H9 (cell line): ENCODE data around the gene OGG1. TPM values are rescaled to one million over a fixed set of nuclear protein-coding genes. Genes with fewer than 3 reads are reported as not detected.

Experiments used
- DNase-seq: peaks from one replicate; pipeline ENCODE4 v3.0.0-alpha.2; 2017
- H2AFZ ChIP-seq: one replicate; pipeline ENCODE4 v1.6.1; 2013; ENCODE audit warnings: mild to moderate bottlenecking, low read length, control low read depth, moderate library complexity
- H2AK5ac ChIP-seq: 2 replicates; pipeline ENCODE4 v1.6.1; 2013; ENCODE audit warnings: low read length, control low read depth, mixed read lengths; ENCODE audit not compliant: insufficient read length
- H2BK120ac ChIP-seq: one replicate; pipeline ENCODE4 v1.6.1; 2013; ENCODE audit warnings: low read depth, mild to moderate bottlenecking, low read length, control low read depth, inconsistent platforms; ENCODE audit not compliant: poor library complexity, severe bottlenecking
- H2BK12ac ChIP-seq: 2 replicates; pipeline ENCODE4 v1.6.1; 2013; ENCODE audit warnings: low read length, control low read depth, mixed read lengths, low read depth; ENCODE audit not compliant: insufficient read length
- H2BK15ac ChIP-seq: 2 replicates; pipeline ENCODE4 v1.6.1; 2013; ENCODE audit warnings: low read depth, low read length, control low read depth
- H2BK20ac ChIP-seq: one replicate; pipeline ENCODE4 v1.6.1; 2013; ENCODE audit warnings: low read depth, mild to moderate bottlenecking, low read length, control low read depth, inconsistent platforms; ENCODE audit not compliant: poor library complexity, severe bottlenecking
- H2BK5ac ChIP-seq: 2 replicates; pipeline ENCODE4 v1.6.1; 2013; ENCODE audit warnings: low read length, control low read depth, mixed read lengths; ENCODE audit not compliant: insufficient read length
- H3K14ac ChIP-seq: 2 replicates; pipeline ENCODE4 v1.6.1; 2013; ENCODE audit warnings: low read length, control low read depth; ENCODE audit not compliant: insufficient read depth
- H3K18ac ChIP-seq: 2 replicates; pipeline ENCODE4 v1.6.1; 2013; ENCODE audit warnings: low read depth, mild to moderate bottlenecking, mixed read lengths, low read length, control low read depth; ENCODE audit not compliant: insufficient read length
- H3K23ac ChIP-seq: 2 replicates; pipeline ENCODE4 v1.6.1; 2013; ENCODE audit warnings: low read length, control low read depth, mixed read lengths, low read depth; ENCODE audit not compliant: insufficient read length
- H3K23me2 ChIP-seq: 2 replicates; pipeline ENCODE4 v1.6.1; 2013; ENCODE audit warnings: low read depth, mild to moderate bottlenecking, mixed read lengths, low read length, control low read depth; ENCODE audit not compliant: insufficient read length, poor library complexity, severe bottlenecking
- H3K27ac ChIP-seq: 2 replicates; pipeline ENCODE4 v1.5.1; 2013; ENCODE audit warnings: low read length, control low read depth, mixed read lengths, low read depth; ENCODE audit not compliant: insufficient read length
- H3K27me3 ChIP-seq: 2 replicates; pipeline ENCODE4 v1.6.1; 2013; ENCODE audit warnings: low read length, control low read depth, inconsistent platforms; ENCODE audit not compliant: insufficient read depth
- H3K4ac ChIP-seq: 2 replicates; pipeline ENCODE4 v1.6.1; 2013; ENCODE audit warnings: low read depth, mild to moderate bottlenecking, control low read depth, inconsistent platforms, low read length, moderate library complexity
- H3K4me1 ChIP-seq: 2 replicates; pipeline ENCODE4 v1.6.1; 2013; ENCODE audit warnings: low read length, control low read depth, inconsistent platforms; ENCODE audit not compliant: insufficient read depth
- H3K4me2 ChIP-seq: 2 replicates; pipeline ENCODE4 v1.6.1; 2013; ENCODE audit warnings: low read length, control low read depth, mixed read lengths; ENCODE audit not compliant: insufficient read length, insufficient read depth
- H3K56ac ChIP-seq: 2 replicates; pipeline ENCODE4 v1.6.1; 2013; ENCODE audit warnings: low read depth, mild to moderate bottlenecking, mixed read lengths, low read length, control low read depth; ENCODE audit not compliant: insufficient read length
- H3K79me1 ChIP-seq: 2 replicates; pipeline ENCODE4 v1.6.1; 2013; ENCODE audit warnings: low read depth, mild to moderate bottlenecking, moderate library complexity, low read length, control low read depth, inconsistent platforms; ENCODE audit not compliant: insufficient read depth, poor library complexity, severe bottlenecking
- H3K79me2 ChIP-seq: 2 replicates; pipeline ENCODE4 v1.6.1; 2013; ENCODE audit warnings: low read length, control low read depth, inconsistent platforms; ENCODE audit not compliant: insufficient read depth
- H3K9ac ChIP-seq: 2 replicates; pipeline ENCODE4 v1.6.1; 2013; ENCODE audit warnings: low read length, control low read depth, mixed read lengths; ENCODE audit not compliant: insufficient read length; ENCODE audit errors: extremely low read depth
- H3K9me3 ChIP-seq: one replicate; pipeline ENCODE4 v1.6.1; 2013; ENCODE audit warnings: low read depth, low read length, inconsistent platforms; ENCODE audit not compliant: control insufficient read depth
- H3T11ph ChIP-seq: one replicate; pipeline ENCODE4 v1.6.1; 2013; ENCODE audit warnings: mild to moderate bottlenecking, low read length, control low read depth, inconsistent platforms
- H4K20me1 ChIP-seq: one replicate; pipeline ENCODE4 v1.6.1; 2013; ENCODE audit not compliant: control insufficient read depth, insufficient read length, insufficient read depth
- H4K5ac ChIP-seq: 2 replicates; pipeline ENCODE4 v1.6.1; 2013; ENCODE audit warnings: low read depth, mild to moderate bottlenecking, mixed read lengths, low read length, control low read depth; ENCODE audit not compliant: insufficient read length
- H4K8ac ChIP-seq: replicated peaks from 2 replicates; pipeline ENCODE4 v1.6.1; 2013; ENCODE audit warnings: low read length, control low read depth, mixed read lengths, low read depth; ENCODE audit not compliant: insufficient read length
- H4K91ac ChIP-seq: 2 replicates; pipeline ENCODE4 v1.6.1; 2013; ENCODE audit warnings: low read depth, mild to moderate bottlenecking, moderate library complexity, mixed read lengths, low read length, control low read depth; ENCODE audit not compliant: insufficient read length
- H3K27ac Mint-ChIP-seq, 3 experiments: 2 replicates in 2 of 3; 3 replicates in 1 of 3; pipeline ENCODE4 v1.8.0; 2020 to 2021; ENCODE audit warnings: mixed read lengths in 3 of 3, mild to moderate bottlenecking in 1 of 3, moderate library complexity in 1 of 3
- H3K27me3 Mint-ChIP-seq: 2 replicates; pipeline ENCODE4 v1.8.0; 2021; ENCODE audit warnings: low read depth, mild to moderate bottlenecking, moderate library complexity, mixed read lengths
- H3K36me3 Mint-ChIP-seq, 3 experiments: 2 replicates in 2 of 3; 3 replicates in 1 of 3; pipeline ENCODE4 v1.8.0; 2020 to 2021; ENCODE audit warnings: low read depth in 3 of 3, mixed read lengths in 3 of 3; ENCODE audit not compliant: insufficient read depth in 1 of 3
- H3K4me1 Mint-ChIP-seq, 2 experiments: 2 replicates each; pipeline ENCODE4 v1.8.0; 2020; ENCODE audit warnings: mixed read lengths in 2 of 2
- H3K4me3 Mint-ChIP-seq, 2 experiments: 2 replicates in 1 of 2; 3 replicates in 1 of 2; pipeline ENCODE4 v1.8.0; 2020 to 2021; ENCODE audit warnings: mild to moderate bottlenecking in 2 of 2, mixed read lengths in 2 of 2, moderate library complexity in 1 of 2
- H3K9me3 Mint-ChIP-seq, 2 experiments: 2 replicates in 1 of 2; 3 replicates in 1 of 2; pipeline ENCODE4 v1.8.0; 2020; ENCODE audit warnings: mild to moderate bottlenecking in 2 of 2, mixed read lengths in 2 of 2, moderate library complexity in 1 of 2
- WGBS: extraction: QIAGEN DNeasy Blood & Tissue Kit; methylation state at CpG from one replicate; pipeline ENCODE4 v1.1.7; 2013; ENCODE audit warnings: missing lambda C conversion rate, low lambda C conversion rate, mixed read lengths; ENCODE audit not compliant: insufficient read length; ENCODE audit errors: extremely low coverage; 5-methylcytosine and 5-hydroxymethylcytosine counted together
- total RNA-seq: library from RNA; stranded (reverse); gene quantifications from 2 replicates; pipeline ENCODE4 v1.2.1, GENCODE V29; 2021
- TF ChIP-seq, protein P1 (sequence below): fragments of 200-600 bp; sonication (generic); conservative IDR thresholded peaks from 3 replicates; pipeline ENCODE4 v1.8.0; 2021; ENCODE audit warnings: antibody characterized with exemption, mild to moderate bottlenecking

OGG1 gene
- total RNA-seq, 1 experiment from 2014 or later, result 43.4 TPM

DNA sequence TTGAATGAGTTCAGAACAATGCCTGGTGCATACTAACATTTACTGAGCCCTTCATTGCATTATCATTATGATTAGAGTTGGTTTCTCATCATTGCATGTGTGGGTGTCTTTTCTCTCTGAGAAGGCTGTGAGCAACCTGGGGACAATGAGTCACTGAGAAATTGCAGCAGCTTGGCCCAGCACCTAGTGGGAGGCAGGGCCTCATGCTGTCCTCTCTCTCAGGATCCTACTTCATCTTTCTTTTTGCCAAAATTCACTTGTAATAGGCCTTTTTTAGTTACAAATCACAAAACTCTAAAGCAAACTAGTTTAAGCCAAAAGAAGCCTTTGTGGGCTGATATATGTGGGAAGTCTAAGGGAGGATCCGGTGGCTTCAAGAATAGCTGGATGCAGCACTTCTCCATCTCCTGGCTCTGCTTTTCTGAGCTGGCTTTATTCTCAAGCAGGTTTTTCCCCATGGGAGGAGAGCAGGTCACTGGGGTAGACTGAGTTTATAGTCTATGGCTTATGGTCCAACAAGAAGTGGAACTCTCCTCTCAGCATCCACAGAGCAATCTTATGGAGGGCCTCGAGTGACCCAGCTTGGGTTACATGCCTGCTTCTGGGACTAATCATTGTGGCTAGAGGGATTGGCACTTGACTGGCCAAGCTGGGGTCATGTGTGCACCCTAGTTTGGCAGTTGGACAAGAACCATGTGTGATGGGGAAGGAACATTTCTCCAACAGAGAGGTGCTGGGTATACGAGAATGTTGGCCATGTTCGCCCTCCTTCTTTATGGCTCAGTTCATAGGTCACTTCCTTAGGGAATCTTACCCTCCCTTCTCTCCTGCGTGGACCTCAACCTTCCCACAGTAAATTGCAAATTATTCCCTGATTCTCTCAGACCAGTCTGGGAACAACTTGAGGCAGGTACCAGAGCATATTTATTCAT lies 28.7 kb downstream of the OGG1 start:
- Histone ChIP-seq H3K9me3 (no peaks in the 10 kb centered on the region), H4K8ac (no peak overlapping the region), H3K79me1 (no peaks in the 10 kb centered on the region), H3K27me3 (no peaks in the 10 kb centered on the region; the same call in 1 of the 2 replicates), H3K4me2 (no peak overlapping the region), H3K27ac (no peak overlapping the region), H2AK5ac (no peak overlapping the region), H2BK120ac (no peak overlapping the region), H2AFZ (no peak overlapping the region), H4K5ac (no peak overlapping the region), H4K91ac (no peak overlapping the region), H3K23ac (no peak overlapping the region), H3K79me2 (no peaks in the 10 kb centered on the region), H4K20me1 (no peaks in the 10 kb centered on the region), H3K23me2 (no peaks in the 10 kb centered on the region), H3T11ph (no peak overlapping the region), H3K9ac (no peak overlapping the region), H3K14ac (no peak overlapping the region), H2BK15ac (no peak overlapping the region), H3K4ac (no peak overlapping the region), H3K18ac (no peak overlapping the region), H2BK5ac (no peak overlapping the region), H2BK12ac (no peak overlapping the region), H3K56ac (no peak overlapping the region), H2BK20ac (no peak overlapping the region), H3K4me1 (no peaks in the 10 kb centered on the region)
- no peak overlapping the region for H3K4me3 Mint-ChIP-seq
- TF ChIP-seq, protein P1, sequence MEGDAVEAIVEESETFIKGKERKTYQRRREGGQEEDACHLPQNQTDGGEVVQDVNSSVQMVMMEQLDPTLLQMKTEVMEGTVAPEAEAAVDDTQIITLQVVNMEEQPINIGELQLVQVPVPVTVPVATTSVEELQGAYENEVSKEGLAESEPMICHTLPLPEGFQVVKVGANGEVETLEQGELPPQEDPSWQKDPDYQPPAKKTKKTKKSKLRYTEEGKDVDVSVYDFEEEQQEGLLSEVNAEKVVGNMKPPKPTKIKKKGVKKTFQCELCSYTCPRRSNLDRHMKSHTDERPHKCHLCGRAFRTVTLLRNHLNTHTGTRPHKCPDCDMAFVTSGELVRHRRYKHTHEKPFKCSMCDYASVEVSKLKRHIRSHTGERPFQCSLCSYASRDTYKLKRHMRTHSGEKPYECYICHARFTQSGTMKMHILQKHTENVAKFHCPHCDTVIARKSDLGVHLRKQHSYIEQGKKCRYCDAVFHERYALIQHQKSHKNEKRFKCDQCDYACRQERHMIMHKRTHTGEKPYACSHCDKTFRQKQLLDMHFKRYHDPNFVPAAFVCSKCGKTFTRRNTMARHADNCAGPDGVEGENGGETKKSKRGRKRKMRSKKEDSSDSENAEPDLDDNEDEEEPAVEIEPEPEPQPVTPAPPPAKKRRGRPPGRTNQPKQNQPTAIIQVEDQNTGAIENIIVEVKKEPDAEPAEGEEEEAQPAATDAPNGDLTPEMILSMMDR, result no peak
- no peak overlapping the region for H3K27ac Mint-ChIP-seq
- H3K36me3 Mint-ChIP-seq, result peaks cover 10 to 32% (median 25%) of the 10 kb centered on the region in 3 experiments; a peak in 6 of 7 replicates
- DNase-seq, result no peak
- peaks cover 10% of the 10 kb centered on the region for H3K27me3 Mint-ChIP-seq
- WGBS, result no CpG with 5 or more reads among the region's 5 CpGs
- peaks cover 7 to 8% of the 10 kb centered on the region in 2 experiments; a peak in 3 of 4 replicates for H3K4me1 Mint-ChIP-seq
- no peaks in the 10 kb centered on the region for H3K9me3 Mint-ChIP-seq
